Hepatocyte (in vitro differentiated cells): ENCODE data around the gene PIK3C2B. TPM values are rescaled to one million over a fixed set of nuclear protein-coding genes. Genes with fewer than 3 reads are reported as not detected.

Experiments used
- DNase-seq: peaks from one replicate; pipeline ENCODE4 v3.0.0-alpha.2; 2016; ENCODE audit warnings: low spot score
- H2AFZ ChIP-seq: fragments of 200-600 bp; sonication (generic); 2 replicates; pipeline ENCODE4 v1.6.0; 2016; ENCODE audit warnings: antibody characterized with exemption, mild to moderate bottlenecking
- H3K27ac ChIP-seq: fragments of 200-600 bp; sonication (generic); 2 replicates; pipeline ENCODE4 v1.5.1; 2016; ENCODE audit warnings: mild to moderate bottlenecking
- H3K27me3 ChIP-seq: fragments of 200-600 bp; sonication (generic); 2 replicates; pipeline ENCODE4 v1.6.1; 2016
- H3K36me3 ChIP-seq: fragments of 200-600 bp; sonication (generic); replicated peaks from 2 replicates; pipeline ENCODE4 v1.5.1; 2016; ENCODE audit warnings: low read depth; ENCODE audit not compliant: insufficient read depth
- H3K4me1 ChIP-seq: fragments of 200-600 bp; sonication (generic); 2 replicates; pipeline ENCODE4 v1.5.1; 2016; ENCODE audit warnings: mild to moderate bottlenecking, moderate library complexity; ENCODE audit not compliant: insufficient read depth
- H3K4me2 ChIP-seq: fragments of 200-600 bp; sonication (generic); 2 replicates; pipeline ENCODE4 v1.6.0; 2016
- H3K4me3 ChIP-seq: fragments of 200-600 bp; sonication (generic); 2 replicates; pipeline ENCODE4 v1.5.1; 2016; ENCODE audit warnings: mild to moderate bottlenecking
- H3K79me2 ChIP-seq: fragments of 200-600 bp; sonication (generic); 2 replicates; pipeline ENCODE4 v1.6.0; 2017; ENCODE audit warnings: mild to moderate bottlenecking
- H3K9me2 ChIP-seq: fragments of 200-600 bp; sonication (generic); replicated peaks from 2 replicates; pipeline ENCODE4 v1.6.0; 2017; ENCODE audit warnings: mild to moderate bottlenecking; ENCODE audit not compliant: insufficient read depth
- H3K9me3 ChIP-seq: fragments of 200-600 bp; sonication (generic); 2 replicates; pipeline ENCODE4 v1.5.1; 2016; ENCODE audit warnings: low read depth, mild to moderate bottlenecking
- H4K20me1 ChIP-seq: fragments of 200-600 bp; sonication (generic); 2 replicates; pipeline ENCODE4 v1.6.0; 2016; ENCODE audit warnings: mild to moderate bottlenecking; ENCODE audit not compliant: insufficient read depth, poor library complexity, severe bottlenecking
- CTCF ChIP-seq: fragments of 200-600 bp; sonication (generic); IDR thresholded peaks from 2 replicates; pipeline ENCODE4 v1.5.1; 2016; ENCODE audit warnings: antibody characterized with exemption, mild to moderate bottlenecking; ENCODE audit not compliant: poor library complexity
- EZH2 ChIP-seq: fragments of 200-600 bp; sonication (generic); IDR thresholded peaks from 2 replicates; pipeline ENCODE4 v1.6.1; 2016; ENCODE audit warnings: antibody characterized with exemption, mild to moderate bottlenecking, borderline replicate concordance
- EZH2phosphoT487 ChIP-seq: fragments of 200-600 bp; sonication (generic); IDR thresholded peaks from one replicate; pipeline ENCODE4 v1.6.1; 2018; ENCODE audit warnings: antibody characterized with exemption, mild to moderate bottlenecking, low read depth, moderate library complexity; ENCODE audit not compliant: unreplicated experiment, severe bottlenecking
- WGBS: methylation state at CpG from one replicate; pipeline ENCODE4 v1.1.6; 2016; ENCODE audit warnings: low lambda C conversion rate; ENCODE audit errors: missing lambda C conversion rate; 5-methylcytosine and 5-hydroxymethylcytosine counted together
- polyA plus RNA-seq: library from polyadenylated mRNA; unstranded; fragments of >200 nt; fragmentation: Nextera tagmentation; extraction: Ambion mirVana; gene quantifications from 2 replicates; pipeline ENCODE4 v1.2.1, GENCODE V29; 2016
- total RNA-seq: library from RNA; depleted of rRNA; stranded (reverse); fragments of >200 nt; gene quantifications from 2 replicates; pipeline ENCODE4 v1.2.3, GENCODE V29; 2014

PIK3C2B gene
- total and polyA plus RNA-seq, 2 experiments from 2014 or later, result 18.8 to 26.0 TPM

GRCh38 chr1:204451352-204452124 is 43.1 kb downstream of the PIK3C2B start:
- peak overlapping the region; percentile 31 for H3K4me2 ChIP-seq
- no peaks in the 10 kb centered on the region for H3K9me2 ChIP-seq
- no peaks in the 10 kb centered on the region for H3K9me3 ChIP-seq
- H3K4me1 ChIP-seq, result peaks cover 19% of the 10 kb centered on the region
- no peaks in the 10 kb centered on the region for H3K36me3 ChIP-seq
- H2AFZ ChIP-seq, result no peak overlapping the region
- H3K27ac ChIP-seq, result peak overlapping the region; percentile 97
- no peaks in the 10 kb centered on the region for H4K20me1 ChIP-seq
- no peaks in the 10 kb centered on the region for H3K27me3 ChIP-seq
- no peak overlapping the region for H3K4me3 ChIP-seq
- no peak for TF ChIP-seq EZH2
- TF ChIP-seq EZH2phosphoT487, result no peak
- TF ChIP-seq CTCF, result no peak
- no peaks in the 10 kb centered on the region for H3K79me2 ChIP-seq
- no peak for DNase-seq
- 81% methylated on average over 8 of the region's 8 CpGs for WGBS

GRCh38 chr1:204450461-204451257 is 43.9 kb downstream of the PIK3C2B start:
- H3K9me2 ChIP-seq, result no peaks in the 10 kb centered on the region
- no peaks in the 10 kb centered on the region for H3K79me2 ChIP-seq
- H3K4me3 ChIP-seq, result no peak overlapping the region
- peak overlapping the region; percentile 97 for H3K27ac ChIP-seq
- DNase-seq, result peak; percentile 88
- H4K20me1 ChIP-seq, result no peaks in the 10 kb centered on the region
- 65% methylated on average over 8 of the region's 8 CpGs for WGBS
- no peak overlapping the region for H2AFZ ChIP-seq
- H3K4me2 ChIP-seq, result peak overlapping the region; percentile 53
- no peaks in the 10 kb centered on the region for H3K27me3 ChIP-seq
- no peak for TF ChIP-seq EZH2phosphoT487
- TF ChIP-seq EZH2, result no peak
- no peak for TF ChIP-seq CTCF
- H3K9me3 ChIP-seq, result no peaks in the 10 kb centered on the region
- H3K36me3 ChIP-seq, result no peaks in the 10 kb centered on the region
- peaks cover 19% of the 10 kb centered on the region for H3K4me1 ChIP-seq

GRCh38 chr1:204449678-204450280 is 44.8 kb downstream of the PIK3C2B start:
- H3K4me2 ChIP-seq, result peak overlapping the region; percentile 53
- H3K9me3 ChIP-seq, result no peaks in the 10 kb centered on the region
- H3K36me3 ChIP-seq, result no peaks in the 10 kb centered on the region
- no peak for TF ChIP-seq EZH2phosphoT487
- no peak for TF ChIP-seq EZH2
- no peak for TF ChIP-seq CTCF
- H3K4me3 ChIP-seq, result no peak overlapping the region
- no peaks in the 10 kb centered on the region for H4K20me1 ChIP-seq
- H3K27me3 ChIP-seq, result no peaks in the 10 kb centered on the region
- H3K4me1 ChIP-seq, result peaks cover 19% of the 10 kb centered on the region
- H3K27ac ChIP-seq, result peak overlapping the region; percentile 92
- H3K9me2 ChIP-seq, result no peaks in the 10 kb centered on the region
- no peak for DNase-seq
- no peak overlapping the region for H2AFZ ChIP-seq
- H3K79me2 ChIP-seq, result no peaks in the 10 kb centered on the region
- WGBS, result 77% methylated on average over 8 of the region's 8 CpGs
